ENCODE measurements around the gene HUS1B. TPM values are rescaled to one million over a fixed set of nuclear protein-coding genes. Genes with fewer than 3 reads are reported as not detected.

HUS1B gene
- under 1 TPM; 0.22 to 0.26 TPM for polyA plus RNA-seq

- Histone ChIP-seq H3K4me3 (ENCODE audit: low read depth in 1 of 2, low read length in 2 of 2) (no peak within 1 kb of the TSS), H3K9me3 (ENCODE audit: control insufficient read depth in 2 of 2, insufficient read depth in 1 of 2, low read depth in 1 of 2, low read length in 1 of 2) (peaks cover 0 to 2% of the 10 kb centered on the region in 2 donors), H3K36me3 (ENCODE audit: control insufficient read depth in 2 of 2, insufficient read depth in 2 of 2, low read length in 1 of 2) (peaks cover 0 to 7% of the 10 kb centered on the region in 2 donors), H3K4me1 (ENCODE audit: control insufficient read depth in 2 of 2, insufficient read depth in 2 of 2, low read length in 1 of 2) (peaks cover 6 to 8% of the 10 kb centered on the region in 2 donors), H3K27ac (ENCODE audit: low read depth in 2 of 2, low read length in 1 of 2) (no peak within 1 kb of the TSS), H3K27me3 (ENCODE audit: control insufficient read depth in 1 of 2, insufficient read depth in 2 of 2, low read length in 2 of 2) (no peaks in the 10 kb centered on the region)
- 97% methylated on average over 73 of the region's 73 CpGs for WGBS, 2 donors
Observed at GRCh38 chr6:656460-657252, at the start of gene HUS1B. TSS of gene HUS1B (minus strand) at chr6:657100. CDS start at chr6:656944, 156 bp downstream.

- no peaks in the 10 kb centered on the region for H3K27me3 ChIP-seq (ENCODE audit: control insufficient read depth in 1 of 2, insufficient read depth in 2 of 2, low read length in 2 of 2)
- peaks cover 0 to 4% of the 10 kb centered on the region in 2 donors for H3K4me1 ChIP-seq (ENCODE audit: control insufficient read depth in 2 of 2, insufficient read depth in 2 of 2, low read length in 1 of 2)
- H3K9me3 ChIP-seq (ENCODE audit: control insufficient read depth in 2 of 2, insufficient read depth in 1 of 2, low read depth in 1 of 2, low read length in 1 of 2) = no peaks in the 10 kb centered on the region
- no peaks in the 10 kb centered on the region for H3K36me3 ChIP-seq (ENCODE audit: control insufficient read depth in 2 of 2, insufficient read depth in 2 of 2, low read length in 1 of 2)
- no peak overlapping the region for H3K4me3 ChIP-seq (ENCODE audit: low read depth in 1 of 2, low read length in 2 of 2)
- H3K27ac ChIP-seq (ENCODE audit: low read depth in 2 of 2, low read length in 1 of 2) = no peak overlapping the region
- WGBS, 2 donors = 85 to 86% methylated on average over 6 of the region's 6 CpGs
Observed at GRCh38 chr6:706146-706545, 49.2 kb upstream of the HUS1B start.

GRCh38 chr6:705047-705446 lies 48.1 kb upstream of the HUS1B start:
- Histone ChIP-seq H3K36me3 (ENCODE audit: control insufficient read depth in 2 of 2, insufficient read depth in 2 of 2, low read length in 1 of 2) (no peaks in the 10 kb centered on the region), H3K27ac (ENCODE audit: low read depth in 2 of 2, low read length in 1 of 2) (no peak overlapping the region), H3K27me3 (ENCODE audit: control insufficient read depth in 1 of 2, insufficient read depth in 2 of 2, low read length in 2 of 2) (no peaks in the 10 kb centered on the region), H3K9me3 (ENCODE audit: control insufficient read depth in 2 of 2, insufficient read depth in 1 of 2, low read depth in 1 of 2, low read length in 1 of 2) (no peaks in the 10 kb centered on the region), H3K4me3 (ENCODE audit: low read depth in 1 of 2, low read length in 2 of 2) (no peak overlapping the region), H3K4me1 (ENCODE audit: control insufficient read depth in 2 of 2, insufficient read depth in 2 of 2, low read length in 1 of 2) (peaks cover 0 to 4% of the 10 kb centered on the region in 2 donors)
- 39 to 40% methylated on average over 4 of the region's 4 CpGs for WGBS, 2 donors

- Histone ChIP-seq H3K27me3 (ENCODE audit: control insufficient read depth in 1 of 2, insufficient read depth in 2 of 2, low read length in 2 of 2) (no peaks in the 10 kb centered on the region), H3K4me1 (ENCODE audit: control insufficient read depth in 2 of 2, insufficient read depth in 2 of 2, low read length in 1 of 2) (peaks cover 0 to 4% of the 10 kb centered on the region in 2 donors), H3K27ac (ENCODE audit: low read depth in 2 of 2, low read length in 1 of 2) (no peak overlapping the region), H3K4me3 (ENCODE audit: low read depth in 1 of 2, low read length in 2 of 2) (no peak overlapping the region), H3K36me3 (ENCODE audit: control insufficient read depth in 2 of 2, insufficient read depth in 2 of 2, low read length in 1 of 2) (no peaks in the 10 kb centered on the region), H3K9me3 (ENCODE audit: control insufficient read depth in 2 of 2, insufficient read depth in 1 of 2, low read depth in 1 of 2, low read length in 1 of 2) (no peaks in the 10 kb centered on the region)
- 80 to 83% methylated on average over 6 of the region's 6 CpGs for WGBS, 2 donors
Observed at GRCh38 chr6:704046-704445, 47.1 kb upstream of the HUS1B start.

- 83 to 86% methylated on average over 3 of the region's 3 CpGs for WGBS, 2 donors
- Histone ChIP-seq H3K9me3 (ENCODE audit: control insufficient read depth in 2 of 2, insufficient read depth in 1 of 2, low read depth in 1 of 2, low read length in 1 of 2) (no peaks in the 10 kb centered on the region), H3K4me1 (ENCODE audit: control insufficient read depth in 2 of 2, insufficient read depth in 2 of 2, low read length in 1 of 2) (peaks cover 0 to 4% of the 10 kb centered on the region in 2 donors), H3K27me3 (ENCODE audit: control insufficient read depth in 1 of 2, insufficient read depth in 2 of 2, low read length in 2 of 2) (no peaks in the 10 kb centered on the region), H3K36me3 (ENCODE audit: control insufficient read depth in 2 of 2, insufficient read depth in 2 of 2, low read length in 1 of 2) (no peaks in the 10 kb centered on the region), H3K4me3 (ENCODE audit: low read depth in 1 of 2, low read length in 2 of 2) (no peak overlapping the region), H3K27ac (ENCODE audit: low read depth in 2 of 2, low read length in 1 of 2) (no peak overlapping the region)
Observed at GRCh38 chr6:703552-703951, 46.7 kb upstream of the HUS1B start.

GRCh38 chr6:701700-702479 lies 45.0 kb upstream of the HUS1B start:
- 76 to 82% methylated on average over 11 of the region's 11 CpGs for WGBS, 2 donors
- H3K36me3 ChIP-seq (ENCODE audit: control insufficient read depth in 2 of 2, insufficient read depth in 2 of 2, low read length in 1 of 2) = no peaks in the 10 kb centered on the region
- H3K27ac ChIP-seq (ENCODE audit: low read depth in 2 of 2, low read length in 1 of 2) = no peak overlapping the region
- H3K9me3 ChIP-seq (ENCODE audit: control insufficient read depth in 2 of 2, insufficient read depth in 1 of 2, low read depth in 1 of 2, low read length in 1 of 2) = no peaks in the 10 kb centered on the region
- no peaks in the 10 kb centered on the region for H3K27me3 ChIP-seq (ENCODE audit: control insufficient read depth in 1 of 2, insufficient read depth in 2 of 2, low read length in 2 of 2)
- no peak overlapping the region for H3K4me3 ChIP-seq (ENCODE audit: low read depth in 1 of 2, low read length in 2 of 2)
- H3K4me1 ChIP-seq (ENCODE audit: control insufficient read depth in 2 of 2, insufficient read depth in 2 of 2, low read length in 1 of 2) = peaks cover 0 to 2% of the 10 kb centered on the region in 2 donors

- no peaks in the 10 kb centered on the region for H3K4me1 ChIP-seq (ENCODE audit: control insufficient read depth in 2 of 2, insufficient read depth in 2 of 2, low read length in 1 of 2)
- H3K27ac ChIP-seq (ENCODE audit: low read depth in 2 of 2, low read length in 1 of 2) = no peak overlapping the region
- H3K4me3 ChIP-seq (ENCODE audit: low read depth in 1 of 2, low read length in 2 of 2) = no peak overlapping the region
- 78 to 79% methylated on average over 4 of the region's 4 CpGs for WGBS, 2 donors
- no peaks in the 10 kb centered on the region for H3K27me3 ChIP-seq (ENCODE audit: control insufficient read depth in 1 of 2, insufficient read depth in 2 of 2, low read length in 2 of 2)
- no peaks in the 10 kb centered on the region for H3K9me3 ChIP-seq (ENCODE audit: control insufficient read depth in 2 of 2, insufficient read depth in 1 of 2, low read depth in 1 of 2, low read length in 1 of 2)
- H3K36me3 ChIP-seq (ENCODE audit: control insufficient read depth in 2 of 2, insufficient read depth in 2 of 2, low read length in 1 of 2) = no peaks in the 10 kb centered on the region
Observed at GRCh38 chr6:701215-701614, 44.3 kb upstream of the HUS1B start.

GRCh38 chr6:700490-700889 lies 43.6 kb upstream of the HUS1B start:
- 85 to 96% methylated on average over 3 of the region's 3 CpGs for WGBS, 2 donors
- no peak overlapping the region for H3K4me3 ChIP-seq (ENCODE audit: low read depth in 1 of 2, low read length in 2 of 2)
- H3K27ac ChIP-seq (ENCODE audit: low read depth in 2 of 2, low read length in 1 of 2) = no peak overlapping the region
- no peaks in the 10 kb centered on the region for H3K27me3 ChIP-seq (ENCODE audit: control insufficient read depth in 1 of 2, insufficient read depth in 2 of 2, low read length in 2 of 2)
- no peaks in the 10 kb centered on the region for H3K4me1 ChIP-seq (ENCODE audit: control insufficient read depth in 2 of 2, insufficient read depth in 2 of 2, low read length in 1 of 2)
- no peaks in the 10 kb centered on the region for H3K9me3 ChIP-seq (ENCODE audit: control insufficient read depth in 2 of 2, insufficient read depth in 1 of 2, low read depth in 1 of 2, low read length in 1 of 2)
- H3K36me3 ChIP-seq (ENCODE audit: control insufficient read depth in 2 of 2, insufficient read depth in 2 of 2, low read length in 1 of 2) = no peaks in the 10 kb centered on the region

- H3K27me3 ChIP-seq (ENCODE audit: control insufficient read depth in 1 of 2, insufficient read depth in 2 of 2, low read length in 2 of 2) = no peaks in the 10 kb centered on the region
- no peaks in the 10 kb centered on the region for H3K4me1 ChIP-seq (ENCODE audit: control insufficient read depth in 2 of 2, insufficient read depth in 2 of 2, low read length in 1 of 2)
- no peaks in the 10 kb centered on the region for H3K9me3 ChIP-seq (ENCODE audit: control insufficient read depth in 2 of 2, insufficient read depth in 1 of 2, low read depth in 1 of 2, low read length in 1 of 2)
- H3K36me3 ChIP-seq (ENCODE audit: control insufficient read depth in 2 of 2, insufficient read depth in 2 of 2, low read length in 1 of 2) = no peaks in the 10 kb centered on the region
- 59 to 62% methylated on average over 6 of the region's 6 CpGs for WGBS, 2 donors
- H3K4me3 ChIP-seq (ENCODE audit: low read depth in 1 of 2, low read length in 2 of 2) = no peak overlapping the region
- no peak overlapping the region for H3K27ac ChIP-seq (ENCODE audit: low read depth in 2 of 2, low read length in 1 of 2)
Observed at GRCh38 chr6:699319-699718, 42.4 kb upstream of the HUS1B start.

Measured in esophagus (tissue), 2 donors.